ENCODE data around the gene RMDN3.

RMDN3 gene, protein sequence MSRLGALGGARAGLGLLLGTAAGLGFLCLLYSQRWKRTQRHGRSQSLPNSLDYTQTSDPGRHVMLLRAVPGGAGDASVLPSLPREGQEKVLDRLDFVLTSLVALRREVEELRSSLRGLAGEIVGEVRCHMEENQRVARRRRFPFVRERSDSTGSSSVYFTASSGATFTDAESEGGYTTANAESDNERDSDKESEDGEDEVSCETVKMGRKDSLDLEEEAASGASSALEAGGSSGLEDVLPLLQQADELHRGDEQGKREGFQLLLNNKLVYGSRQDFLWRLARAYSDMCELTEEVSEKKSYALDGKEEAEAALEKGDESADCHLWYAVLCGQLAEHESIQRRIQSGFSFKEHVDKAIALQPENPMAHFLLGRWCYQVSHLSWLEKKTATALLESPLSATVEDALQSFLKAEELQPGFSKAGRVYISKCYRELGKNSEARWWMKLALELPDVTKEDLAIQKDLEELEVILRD

DNA sequence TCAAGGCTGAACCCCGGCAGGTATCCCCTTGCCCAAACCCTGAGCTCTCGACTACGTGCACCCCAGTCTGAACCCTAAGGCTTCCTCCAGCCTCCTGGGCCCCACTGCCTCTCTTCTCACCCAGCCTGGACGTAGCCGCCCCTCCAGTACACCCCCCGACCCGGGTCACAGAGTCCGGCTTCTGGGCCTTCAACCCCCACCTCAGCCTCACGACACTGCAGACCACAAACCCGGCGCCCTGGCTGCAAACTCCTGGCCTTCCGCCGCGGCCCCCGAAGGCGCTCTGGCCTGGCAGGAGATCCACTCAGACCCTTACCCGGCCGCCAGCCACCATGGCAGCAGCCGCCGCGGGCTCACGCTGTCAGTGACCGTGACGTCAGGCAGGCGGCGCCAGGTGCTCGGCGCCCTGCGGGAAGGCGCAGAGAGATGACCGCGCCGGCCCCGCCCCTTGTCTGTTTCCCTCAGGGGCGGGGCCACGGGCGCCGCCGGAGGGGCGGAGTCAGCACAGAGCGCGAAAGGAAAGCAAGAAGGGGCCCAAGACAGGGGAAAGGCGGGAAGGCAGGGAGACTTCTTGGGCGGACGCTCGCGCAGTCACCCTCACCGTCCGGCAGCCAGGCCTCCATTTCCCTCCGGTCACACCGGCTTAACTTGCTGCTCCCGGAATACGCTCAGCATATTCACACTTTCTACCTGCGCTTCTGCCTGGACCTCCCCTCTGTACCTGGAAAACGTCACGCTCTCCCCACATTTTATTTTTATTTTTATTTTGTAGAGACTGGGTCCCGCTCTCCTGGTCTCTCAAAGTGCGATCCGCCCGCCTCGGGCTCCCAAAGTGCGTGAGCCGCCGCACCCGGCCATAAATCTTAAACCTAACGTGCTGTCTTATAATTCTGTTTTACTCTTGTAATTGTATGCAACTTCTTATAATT lies at the start of gene RMDN3:
TSS of gene RMDN3 (minus strand) at position 372 of the 929 bp plus-strand sequence. CDS start 471 bp downstream, outside the sequence.
- peak; percentile 91 for DNase-seq (ENCODE audit: low spot score)
- TF ChIP-seq, protein P1, sequence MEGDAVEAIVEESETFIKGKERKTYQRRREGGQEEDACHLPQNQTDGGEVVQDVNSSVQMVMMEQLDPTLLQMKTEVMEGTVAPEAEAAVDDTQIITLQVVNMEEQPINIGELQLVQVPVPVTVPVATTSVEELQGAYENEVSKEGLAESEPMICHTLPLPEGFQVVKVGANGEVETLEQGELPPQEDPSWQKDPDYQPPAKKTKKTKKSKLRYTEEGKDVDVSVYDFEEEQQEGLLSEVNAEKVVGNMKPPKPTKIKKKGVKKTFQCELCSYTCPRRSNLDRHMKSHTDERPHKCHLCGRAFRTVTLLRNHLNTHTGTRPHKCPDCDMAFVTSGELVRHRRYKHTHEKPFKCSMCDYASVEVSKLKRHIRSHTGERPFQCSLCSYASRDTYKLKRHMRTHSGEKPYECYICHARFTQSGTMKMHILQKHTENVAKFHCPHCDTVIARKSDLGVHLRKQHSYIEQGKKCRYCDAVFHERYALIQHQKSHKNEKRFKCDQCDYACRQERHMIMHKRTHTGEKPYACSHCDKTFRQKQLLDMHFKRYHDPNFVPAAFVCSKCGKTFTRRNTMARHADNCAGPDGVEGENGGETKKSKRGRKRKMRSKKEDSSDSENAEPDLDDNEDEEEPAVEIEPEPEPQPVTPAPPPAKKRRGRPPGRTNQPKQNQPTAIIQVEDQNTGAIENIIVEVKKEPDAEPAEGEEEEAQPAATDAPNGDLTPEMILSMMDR (conservative IDR thresholded peaks at IDR 0.05; ENCODE audit: low read depth), result no peak
- CTCF ChIA-PET, result interaction anchor here (0.5 kb wide), 1 partner anchor 187 kb away, joined by 4 read pairs; no protein-coding TSS in a partner anchor
- POLR2A ChIA-PET (ENCODE audit: low non-redundant PET), result no interaction called here
- H3K27ac ChIP-seq, result peak within 1 kb of the TSS; percentile 89

DNA sequence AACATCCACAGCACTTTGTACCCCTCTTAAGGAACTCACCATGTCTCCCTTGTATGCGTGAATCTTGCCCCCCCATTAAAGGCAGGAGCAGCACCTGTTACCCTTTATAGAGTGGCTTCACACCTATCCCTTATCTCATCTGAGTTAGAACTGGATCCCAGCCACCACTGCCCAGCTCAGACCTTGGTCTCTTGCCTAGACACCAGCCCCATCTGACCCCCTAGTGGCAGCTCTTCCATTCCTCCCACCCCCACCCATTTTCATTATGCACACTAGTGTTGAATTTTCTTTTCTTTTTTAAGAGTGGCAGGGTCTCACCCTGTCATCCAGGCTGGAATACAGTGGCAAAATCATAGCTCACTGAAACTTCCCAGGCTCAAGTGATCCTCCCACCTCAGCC lies 48.6 kb upstream of the RMDN3 start:
- ChIA-PET CTCF (interaction anchor here (0.6 to 0.8 kb wide), 3 partner anchors 10 to 94 kb away, joined by 3 to 9 read pairs (median 3); no protein-coding TSS in a partner anchor), POLR2A (ENCODE audit: low non-redundant PET) (no interaction called here)
- H3K27ac ChIP-seq, result no peak overlapping the region
- no peak for DNase-seq (ENCODE audit: low spot score)
- TF ChIP-seq, protein P1 (conservative IDR thresholded peaks at IDR 0.05; ENCODE audit: low read depth), result no peak; the same call in 1 of the 2 replicates

DNA sequence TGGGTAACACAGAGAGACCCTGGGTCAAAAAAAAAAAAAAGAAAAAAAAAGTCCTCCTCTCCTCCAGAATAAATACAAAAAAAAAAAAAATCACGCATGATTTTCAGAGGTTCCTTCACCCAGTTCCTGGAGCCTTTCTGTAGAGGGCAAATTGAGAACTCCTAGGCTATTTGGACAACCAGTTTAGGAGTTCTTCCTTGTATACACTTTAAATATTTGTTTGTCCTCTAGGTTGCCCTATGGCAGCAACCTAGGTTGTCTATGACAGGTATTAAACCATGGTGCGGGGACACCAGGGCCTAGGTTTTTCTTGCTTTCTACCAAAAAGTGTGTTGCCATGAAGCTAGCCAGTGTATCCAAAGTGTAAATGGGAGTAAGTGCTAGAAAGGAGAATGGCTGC lies 48.0 kb upstream of the RMDN3 start:
- no peak overlapping the region for H3K27ac ChIP-seq
- POLR2A ChIA-PET (ENCODE audit: low non-redundant PET), result no interaction called here
- CTCF ChIA-PET, result no interaction called here

DNA sequence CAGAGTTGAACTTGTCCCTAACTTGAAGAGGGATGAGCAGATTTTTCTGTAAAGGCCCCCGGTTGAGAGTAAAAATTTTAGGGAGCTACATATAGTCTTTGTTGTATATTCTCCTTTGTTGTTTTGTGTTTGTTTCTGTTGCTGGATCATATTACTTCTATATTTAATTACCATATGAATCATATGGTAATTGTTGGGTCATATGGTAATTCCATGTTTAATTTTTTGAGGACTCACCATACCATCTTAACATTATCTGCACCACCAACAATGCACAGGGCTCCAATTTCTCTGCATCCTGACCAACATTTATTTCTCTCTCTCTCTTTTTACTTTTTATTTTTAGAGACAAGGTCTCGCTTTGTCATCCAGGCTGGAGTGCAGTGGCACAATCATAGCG lies 44.5 kb upstream of the RMDN3 start:
- TF ChIP-seq, protein P1 (conservative IDR thresholded peaks at IDR 0.05; ENCODE audit: low read depth), result no peak
- ChIA-PET CTCF (interaction anchor here (0.6 kb wide), 1 partner anchor 55 kb away, joined by 8 read pairs; no protein-coding TSS in a partner anchor), POLR2A (ENCODE audit: low non-redundant PET) (no interaction called here)
- DNase-seq (ENCODE audit: low spot score), result no peak
- no peak overlapping the region for H3K27ac ChIP-seq

More for the DNA sequence above, 48.0 kb upstream of the RMDN3 start:
- TF ChIP-seq, protein P1 (conservative IDR thresholded peaks at IDR 0.05; ENCODE audit: low read depth), result no peak
- DNase-seq (ENCODE audit: low spot score), result no peak

DNA sequence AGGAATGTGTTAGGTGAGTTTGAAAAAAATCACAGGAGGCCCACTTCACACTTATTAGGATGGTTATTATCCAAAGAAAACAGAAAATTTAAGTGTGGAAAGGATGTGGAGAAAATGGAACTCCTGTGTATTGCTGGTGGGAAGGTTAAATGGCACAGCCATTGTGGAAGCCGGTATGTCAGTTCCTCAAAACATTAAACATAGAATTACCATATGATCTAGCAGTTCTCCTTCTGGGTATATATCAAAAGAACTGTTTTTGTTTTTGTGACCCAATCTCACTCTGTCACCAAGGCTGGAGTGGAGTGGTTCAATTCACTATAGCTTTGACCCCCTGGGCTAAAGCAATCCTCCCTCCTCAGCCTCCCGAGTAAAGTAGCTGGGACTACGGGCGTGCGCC lies 41.5 kb upstream of the RMDN3 start:
- ChIA-PET CTCF (interaction anchor here (1.2 kb wide), 1 partner anchor 62 kb away, joined by 5 read pairs; no protein-coding TSS in a partner anchor), POLR2A (ENCODE audit: low non-redundant PET) (no interaction called here)
- no peak for DNase-seq (ENCODE audit: low spot score)
- TF ChIP-seq, protein P1 (conservative IDR thresholded peaks at IDR 0.05; ENCODE audit: low read depth), result no peak
- peak overlapping the region; percentile 31 for H3K27ac ChIP-seq

DNA sequence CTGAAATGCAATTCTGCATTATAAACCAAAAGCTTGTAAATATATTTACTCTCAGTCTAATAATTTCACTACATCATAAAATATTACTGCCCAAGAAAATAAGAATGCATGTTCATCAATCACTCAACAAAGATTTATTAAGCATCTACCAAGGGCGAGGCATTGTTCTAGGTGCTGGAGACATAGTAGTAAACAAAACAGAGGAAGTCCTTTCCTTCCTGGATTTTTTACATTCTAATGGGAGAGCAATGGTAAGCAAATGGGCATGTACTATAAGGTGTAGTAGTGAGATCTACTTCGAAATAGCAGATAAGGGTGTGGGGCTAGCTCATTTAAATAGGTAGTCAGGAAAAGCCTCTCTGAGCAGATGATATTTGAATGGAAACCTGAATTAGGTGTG lies 41.0 kb upstream of the RMDN3 start:
- ChIA-PET POLR2A (ENCODE audit: low non-redundant PET) (no interaction called here), CTCF (no interaction called here)
- no peak for DNase-seq (ENCODE audit: low spot score)
- no peak overlapping the region for H3K27ac ChIP-seq
- TF ChIP-seq, protein P1 (conservative IDR thresholded peaks at IDR 0.05; ENCODE audit: low read depth), result no peak

All from RWPE1 (cell line).